Bronchial epithelial cell (primary cell): Measurements from ENCODE around the gene PSTK. TPM values are rescaled to one million over a fixed set of nuclear protein-coding genes. Genes with fewer than 3 reads are reported as not detected.

Experiments used
- DNase-seq: peaks from one replicate; pipeline ENCODE4 v3.0.0-alpha.2; 2010; ENCODE audit warnings: low read depth
- FAIRE-seq: peaks from 2 replicates; lab custom pipeline; 2011; peaks lifted over from hg19 to GRCh38; lab: Jason Lieb, UNC
- H3K27me3 ChIP-seq: 2 replicates; pipeline ENCODE4 v1.5.1; 2011; ENCODE audit warnings: low read length; ENCODE audit not compliant: control insufficient read depth, insufficient read depth
- H3K36me3 ChIP-seq: 2 replicates; pipeline ENCODE4 v1.5.1; 2011; ENCODE audit warnings: low read length; ENCODE audit not compliant: control insufficient read depth, insufficient read depth
- H3K4me3 ChIP-seq: 2 replicates; pipeline ENCODE4 v1.5.1; 2011; ENCODE audit warnings: mild to moderate bottlenecking, low read depth, low read length, control low read depth
- total RNA-seq: library from RNA; depleted of rRNA; stranded (reverse); fragments of >200 nt; gene quantifications from 2 replicates; pipeline ENCODE4 v1.2.1, GENCODE V29; 2014
- TF ChIP-seq, protein P1 (sequence below): IDR thresholded peaks from 2 replicates; pipeline ENCODE4 v1.5.1; 2011; ENCODE audit warnings: mild to moderate bottlenecking, moderate library complexity, low read length, control low read depth, inconsistent platforms; ENCODE audit not compliant: insufficient read depth, severe bottlenecking

The PSTK gene
- total RNA-seq, 1 donor from 2014 or later, result 4.2 TPM

DNA sequence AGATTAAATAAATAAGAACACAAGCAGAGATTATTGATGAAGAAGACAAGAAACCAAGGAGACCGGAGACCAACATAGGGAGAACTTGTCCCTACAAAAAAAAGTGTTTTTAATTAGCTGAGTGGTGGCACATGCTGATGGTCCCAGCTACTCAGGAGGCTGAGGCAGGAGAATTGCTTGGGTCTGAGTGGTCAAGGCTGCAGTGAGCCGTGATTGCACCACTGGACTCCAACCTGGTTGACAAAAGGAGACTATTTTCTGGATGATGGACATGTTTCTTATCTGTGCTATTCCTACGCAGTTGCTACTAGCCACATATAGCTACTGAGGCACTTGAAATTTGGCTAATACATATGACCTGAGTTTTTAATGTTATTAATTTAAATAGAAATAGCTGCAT, 18.7 kb downstream of the PSTK start:
- FAIRE-seq (no peak), DNase-seq (no peak)
- TF ChIP-seq, protein P1, sequence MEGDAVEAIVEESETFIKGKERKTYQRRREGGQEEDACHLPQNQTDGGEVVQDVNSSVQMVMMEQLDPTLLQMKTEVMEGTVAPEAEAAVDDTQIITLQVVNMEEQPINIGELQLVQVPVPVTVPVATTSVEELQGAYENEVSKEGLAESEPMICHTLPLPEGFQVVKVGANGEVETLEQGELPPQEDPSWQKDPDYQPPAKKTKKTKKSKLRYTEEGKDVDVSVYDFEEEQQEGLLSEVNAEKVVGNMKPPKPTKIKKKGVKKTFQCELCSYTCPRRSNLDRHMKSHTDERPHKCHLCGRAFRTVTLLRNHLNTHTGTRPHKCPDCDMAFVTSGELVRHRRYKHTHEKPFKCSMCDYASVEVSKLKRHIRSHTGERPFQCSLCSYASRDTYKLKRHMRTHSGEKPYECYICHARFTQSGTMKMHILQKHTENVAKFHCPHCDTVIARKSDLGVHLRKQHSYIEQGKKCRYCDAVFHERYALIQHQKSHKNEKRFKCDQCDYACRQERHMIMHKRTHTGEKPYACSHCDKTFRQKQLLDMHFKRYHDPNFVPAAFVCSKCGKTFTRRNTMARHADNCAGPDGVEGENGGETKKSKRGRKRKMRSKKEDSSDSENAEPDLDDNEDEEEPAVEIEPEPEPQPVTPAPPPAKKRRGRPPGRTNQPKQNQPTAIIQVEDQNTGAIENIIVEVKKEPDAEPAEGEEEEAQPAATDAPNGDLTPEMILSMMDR, result no peak
- H3K4me3 ChIP-seq, result no peak overlapping the region
- H3K36me3 ChIP-seq, result peaks cover 14% of the 10 kb centered on the region
- no peaks in the 10 kb centered on the region for H3K27me3 ChIP-seq

DNA sequence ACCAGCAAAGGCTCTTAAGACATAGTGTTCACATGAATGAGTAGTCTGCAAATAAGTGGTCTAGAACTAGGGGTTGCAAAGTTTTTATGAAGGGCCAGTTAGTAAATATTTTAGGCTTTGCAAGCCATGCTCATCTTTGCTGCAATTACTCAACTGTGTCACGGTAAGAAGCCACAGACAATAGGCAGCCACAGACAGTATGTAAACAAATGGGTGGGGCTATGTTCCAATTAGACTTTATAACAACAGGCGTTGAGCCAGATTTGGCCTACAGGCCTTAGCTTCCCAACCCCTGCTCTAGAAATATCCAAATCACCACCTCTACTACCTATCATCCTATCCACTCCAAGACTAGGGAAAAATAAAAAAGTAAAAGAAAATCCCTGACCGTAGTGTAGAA, 19.1 kb downstream of the PSTK start:
- H3K4me3 ChIP-seq, result no peak overlapping the region
- FAIRE-seq (no peak), DNase-seq (peak; percentile 25)
- TF ChIP-seq, protein P1, result no peak
- no peaks in the 10 kb centered on the region for H3K27me3 ChIP-seq
- H3K36me3 ChIP-seq, result peaks cover 12% of the 10 kb centered on the region

DNA sequence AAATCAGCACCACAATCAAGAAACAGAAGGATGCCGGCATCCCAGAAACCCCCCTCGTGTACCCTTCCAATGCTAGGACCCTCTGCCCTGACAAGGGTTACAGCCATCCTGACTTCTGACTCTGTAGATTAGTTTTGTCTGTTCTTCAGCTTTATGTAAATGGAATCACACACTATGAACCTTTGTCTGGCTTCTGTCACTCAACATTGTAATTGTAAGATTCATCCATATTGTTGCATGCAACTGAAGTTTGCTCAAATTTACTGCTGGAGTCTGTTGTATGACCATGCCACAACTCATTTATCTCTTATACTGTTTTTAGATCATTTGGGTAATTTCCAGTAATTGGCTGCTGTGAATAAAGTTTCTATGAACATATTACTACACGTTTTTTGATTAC, 20.0 kb downstream of the PSTK start:
- TF ChIP-seq, protein P1, result no peak
- FAIRE-seq, result no peak
- DNase-seq, result no peak
- H3K4me3 ChIP-seq, result no peak overlapping the region
- no peaks in the 10 kb centered on the region for H3K27me3 ChIP-seq
- H3K36me3 ChIP-seq, result peaks cover 12% of the 10 kb centered on the region

DNA sequence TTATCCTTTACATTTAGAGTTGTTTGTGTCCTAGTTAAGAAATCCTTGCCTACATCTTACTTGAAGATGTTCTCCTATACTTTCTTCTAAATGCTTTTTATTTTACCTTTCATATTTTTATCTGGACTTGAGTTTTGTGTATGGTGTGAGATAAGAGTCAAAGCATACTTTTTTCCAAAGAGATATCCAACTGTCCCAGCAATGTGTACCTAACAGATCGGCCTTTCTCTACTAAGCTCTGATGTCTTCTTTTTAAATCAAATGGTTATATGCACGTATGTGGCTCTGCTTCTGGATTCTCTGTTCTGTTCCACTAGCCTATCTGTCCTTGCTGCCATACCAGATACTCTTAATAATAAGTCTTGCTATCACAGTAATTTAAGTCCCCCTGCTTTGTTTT, 21.2 kb downstream of the PSTK start:
- no peak for DNase-seq
- FAIRE-seq, result no peak
- TF ChIP-seq, protein P1, result no peak
- Histone ChIP-seq H3K27me3 (no peaks in the 10 kb centered on the region), H3K36me3 (peaks cover 8% of the 10 kb centered on the region), H3K4me3 (no peak overlapping the region)

DNA sequence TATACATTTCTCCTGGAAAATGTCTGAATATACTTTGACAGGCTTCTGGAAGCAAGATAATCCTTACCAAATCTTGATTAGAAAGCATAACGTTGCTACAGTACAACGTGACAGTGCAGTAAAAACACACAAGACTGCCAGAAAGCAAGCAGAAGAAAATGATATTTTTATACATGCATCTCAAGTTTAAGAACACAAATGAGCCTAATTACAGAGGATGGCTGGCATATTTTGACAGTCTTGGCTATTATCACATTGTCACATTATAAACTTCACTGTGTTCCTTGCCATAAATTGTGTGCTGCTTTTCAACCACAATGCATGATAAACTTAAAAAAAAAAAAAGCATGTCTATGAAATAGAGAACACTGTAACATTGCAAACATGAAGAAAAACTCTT, 24.1 kb downstream of the PSTK start:
- FAIRE-seq (no peak), DNase-seq (no peak)
- Histone ChIP-seq H3K4me3 (no peak overlapping the region), H3K36me3 (no peaks in the 10 kb centered on the region), H3K27me3 (no peaks in the 10 kb centered on the region)
- TF ChIP-seq, protein P1, result no peak

DNA sequence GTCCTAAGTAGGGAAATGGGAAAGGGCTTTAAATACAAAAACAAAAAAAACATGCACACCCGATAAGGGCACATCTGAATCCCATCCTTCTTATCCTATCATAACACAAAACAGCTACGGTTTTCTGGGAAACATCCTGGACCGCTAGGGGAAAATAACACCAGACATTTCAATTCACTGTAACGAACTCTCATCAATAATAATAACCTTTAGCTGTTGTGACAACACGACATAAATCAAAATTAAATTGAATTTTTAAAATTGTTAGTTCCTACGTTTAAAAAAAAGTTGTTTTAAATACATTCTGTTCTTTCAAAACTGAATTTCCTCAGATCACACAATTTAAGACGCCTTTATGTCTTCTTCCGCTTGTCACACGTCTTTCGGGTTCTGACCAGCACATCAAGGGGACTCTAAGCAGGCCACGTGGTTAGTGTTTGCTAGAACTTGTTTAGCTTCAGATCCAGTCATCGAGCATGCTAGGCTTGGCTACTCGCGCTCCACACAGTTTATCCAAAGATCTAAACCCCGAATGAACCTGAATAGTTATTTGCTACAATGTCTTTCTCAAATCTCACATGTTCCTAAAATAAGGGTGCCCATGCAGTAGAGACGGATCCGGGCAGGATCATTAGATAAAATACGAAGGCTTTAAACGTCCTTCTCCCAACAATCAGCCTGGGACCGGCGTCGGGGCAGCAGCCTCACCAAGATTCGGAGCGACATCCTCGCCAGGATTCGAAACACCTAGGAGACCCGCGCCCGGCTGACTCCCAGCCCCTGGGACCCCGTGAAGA, 27.6 kb downstream of the PSTK start:
- FAIRE-seq (no peak), DNase-seq (peak; percentile 82)
- Histone ChIP-seq H3K36me3 (no peaks in the 10 kb centered on the region), H3K27me3 (no peaks in the 10 kb centered on the region), H3K4me3 (peak overlapping the region; percentile 80)
- TF ChIP-seq, protein P1, result no peak
